22Rv1 (cell line): ENCODE data around the gene RPP25.

Experiments
- ZFX ChIP-seq: fragments of 450-650 bp; IDR thresholded peaks from 2 replicates; pipeline ENCODE4 v1.6.1; 2017; ENCODE audit warnings: antibody characterized with exemption, borderline replicate concordance
- TF ChIP-seq, protein P1 (sequence below): fragments of 450-650 bp; IDR thresholded peaks from 2 replicates; pipeline ENCODE4 v1.5.1; 2017; ENCODE audit warnings: mild to moderate bottlenecking

DNA sequence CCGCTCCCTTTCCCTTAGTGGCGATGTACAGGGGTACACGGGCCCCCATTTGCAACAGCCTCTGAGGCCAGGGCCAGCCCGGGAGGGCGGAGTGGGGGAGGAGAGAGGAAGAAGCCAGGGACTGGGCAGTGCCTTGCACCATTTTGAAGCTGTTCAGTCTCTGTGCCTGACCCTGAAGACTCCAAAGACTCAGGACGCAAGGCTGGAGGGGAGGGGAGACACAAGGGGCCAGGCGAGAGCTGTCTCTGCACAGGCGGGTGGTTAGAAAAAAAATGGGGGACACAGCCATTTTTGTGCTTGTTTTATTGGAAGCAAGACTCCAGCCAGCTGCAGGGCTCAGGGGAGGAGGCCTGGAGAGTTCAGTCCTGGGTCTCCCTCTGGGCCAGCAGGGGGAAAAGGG lies 1.6 kb downstream of the RPP25 start:
- TF ChIP-seq, protein P1, sequence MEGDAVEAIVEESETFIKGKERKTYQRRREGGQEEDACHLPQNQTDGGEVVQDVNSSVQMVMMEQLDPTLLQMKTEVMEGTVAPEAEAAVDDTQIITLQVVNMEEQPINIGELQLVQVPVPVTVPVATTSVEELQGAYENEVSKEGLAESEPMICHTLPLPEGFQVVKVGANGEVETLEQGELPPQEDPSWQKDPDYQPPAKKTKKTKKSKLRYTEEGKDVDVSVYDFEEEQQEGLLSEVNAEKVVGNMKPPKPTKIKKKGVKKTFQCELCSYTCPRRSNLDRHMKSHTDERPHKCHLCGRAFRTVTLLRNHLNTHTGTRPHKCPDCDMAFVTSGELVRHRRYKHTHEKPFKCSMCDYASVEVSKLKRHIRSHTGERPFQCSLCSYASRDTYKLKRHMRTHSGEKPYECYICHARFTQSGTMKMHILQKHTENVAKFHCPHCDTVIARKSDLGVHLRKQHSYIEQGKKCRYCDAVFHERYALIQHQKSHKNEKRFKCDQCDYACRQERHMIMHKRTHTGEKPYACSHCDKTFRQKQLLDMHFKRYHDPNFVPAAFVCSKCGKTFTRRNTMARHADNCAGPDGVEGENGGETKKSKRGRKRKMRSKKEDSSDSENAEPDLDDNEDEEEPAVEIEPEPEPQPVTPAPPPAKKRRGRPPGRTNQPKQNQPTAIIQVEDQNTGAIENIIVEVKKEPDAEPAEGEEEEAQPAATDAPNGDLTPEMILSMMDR, result no peak
- TF ChIP-seq ZFX, result no peak
